ENCODE data around the gene ZBTB38. TPM values are rescaled to one million over a fixed set of nuclear protein-coding genes. Genes with fewer than 3 reads are reported as not detected.

ZBTB38 gene
- total RNA-seq, 1 donor from 2014 or later, result 64.6 TPM

- TF ChIP-seq, protein P1, sequence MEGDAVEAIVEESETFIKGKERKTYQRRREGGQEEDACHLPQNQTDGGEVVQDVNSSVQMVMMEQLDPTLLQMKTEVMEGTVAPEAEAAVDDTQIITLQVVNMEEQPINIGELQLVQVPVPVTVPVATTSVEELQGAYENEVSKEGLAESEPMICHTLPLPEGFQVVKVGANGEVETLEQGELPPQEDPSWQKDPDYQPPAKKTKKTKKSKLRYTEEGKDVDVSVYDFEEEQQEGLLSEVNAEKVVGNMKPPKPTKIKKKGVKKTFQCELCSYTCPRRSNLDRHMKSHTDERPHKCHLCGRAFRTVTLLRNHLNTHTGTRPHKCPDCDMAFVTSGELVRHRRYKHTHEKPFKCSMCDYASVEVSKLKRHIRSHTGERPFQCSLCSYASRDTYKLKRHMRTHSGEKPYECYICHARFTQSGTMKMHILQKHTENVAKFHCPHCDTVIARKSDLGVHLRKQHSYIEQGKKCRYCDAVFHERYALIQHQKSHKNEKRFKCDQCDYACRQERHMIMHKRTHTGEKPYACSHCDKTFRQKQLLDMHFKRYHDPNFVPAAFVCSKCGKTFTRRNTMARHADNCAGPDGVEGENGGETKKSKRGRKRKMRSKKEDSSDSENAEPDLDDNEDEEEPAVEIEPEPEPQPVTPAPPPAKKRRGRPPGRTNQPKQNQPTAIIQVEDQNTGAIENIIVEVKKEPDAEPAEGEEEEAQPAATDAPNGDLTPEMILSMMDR (IDR thresholded peaks at IDR 0.05), result no peak
- H3K27ac Mint-ChIP-seq (ENCODE audit: unreplicated experiment), result peak overlapping the region; percentile 100
- H3K36me3 Mint-ChIP-seq (ENCODE audit: low read depth), result peaks cover 9% of the 10 kb centered on the region
- no peaks in the 10 kb centered on the region for H3K9me3 Mint-ChIP-seq (ENCODE audit: low read depth)
- peaks cover 54% of the 10 kb centered on the region for H3K4me1 Mint-ChIP-seq (ENCODE audit: low read depth)
- H3K27me3 Mint-ChIP-seq (ENCODE audit: low read depth), result no peaks in the 10 kb centered on the region
- H3K4me3 Mint-ChIP-seq (ENCODE audit: unreplicated experiment), result peak overlapping the region; percentile 79
- no peak for DNase-seq (ENCODE audit: low spot score)
Measured at GRCh38 chr3:141368925-141369794, 856 bp downstream of the ZBTB38 start.

DNA sequence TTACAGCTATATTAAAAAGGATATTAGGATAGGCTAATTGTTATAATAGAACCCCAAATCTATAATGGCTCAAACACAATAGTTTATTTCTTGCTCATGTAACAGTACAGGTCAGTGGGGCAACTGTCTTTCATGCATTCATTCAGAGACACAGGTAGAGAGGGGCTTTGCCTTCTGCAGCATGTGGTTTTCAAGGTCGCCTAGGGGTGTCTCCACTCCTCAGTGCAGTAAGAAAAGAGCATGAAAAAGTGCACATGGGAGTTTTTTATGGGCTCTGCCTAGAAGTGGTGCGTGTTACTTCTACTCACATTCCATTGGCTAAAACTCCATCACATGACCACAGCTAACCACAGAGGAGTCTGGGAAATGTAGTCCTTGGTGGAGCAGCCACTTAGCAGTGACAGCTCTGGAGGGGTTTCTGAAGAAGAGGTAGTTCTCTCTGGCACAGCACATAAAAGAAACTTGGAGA is 1.8 kb downstream of the ZBTB38 start:
- H3K36me3 Mint-ChIP-seq (ENCODE audit: low read depth), result peaks cover 9% of the 10 kb centered on the region
- peak overlapping the region; percentile 79 for H3K4me3 Mint-ChIP-seq (ENCODE audit: unreplicated experiment)
- H3K27me3 Mint-ChIP-seq (ENCODE audit: low read depth), result no peaks in the 10 kb centered on the region
- H3K9me3 Mint-ChIP-seq (ENCODE audit: low read depth), result no peaks in the 10 kb centered on the region
- no peak for DNase-seq (ENCODE audit: low spot score)
- TF ChIP-seq, protein P1 (IDR thresholded peaks at IDR 0.05), result peak; percentile 59
- H3K27ac Mint-ChIP-seq (ENCODE audit: unreplicated experiment), result peak overlapping the region; percentile 100
- peaks cover 54% of the 10 kb centered on the region for H3K4me1 Mint-ChIP-seq (ENCODE audit: low read depth)

DNA sequence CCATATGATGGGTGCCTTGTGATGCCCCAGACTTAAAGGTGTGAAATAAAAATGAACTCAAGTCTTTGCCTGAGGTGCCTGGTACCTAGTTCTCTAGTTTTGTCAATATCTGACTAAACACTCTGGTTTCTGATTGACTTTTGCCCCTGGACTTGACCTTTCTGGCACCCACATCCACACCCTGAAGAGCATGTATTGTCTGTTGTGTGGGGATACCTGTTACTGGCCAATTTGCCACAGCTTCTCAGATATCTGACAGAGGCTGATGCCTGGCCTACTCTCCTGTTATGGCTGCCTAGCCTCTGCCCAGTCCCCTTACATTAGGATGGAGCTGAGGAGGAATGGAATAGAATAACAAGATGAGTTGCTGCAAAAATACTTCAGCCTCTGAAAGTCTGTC is 3.6 kb downstream of the ZBTB38 start:
- Mint-ChIP-seq H3K4me3 (ENCODE audit: unreplicated experiment) (no peak overlapping the region), H3K4me1 (ENCODE audit: low read depth) (peaks cover 39% of the 10 kb centered on the region), H3K36me3 (ENCODE audit: low read depth) (peaks cover 22% of the 10 kb centered on the region), H3K27ac (ENCODE audit: unreplicated experiment) (no peak overlapping the region), H3K9me3 (ENCODE audit: low read depth) (no peaks in the 10 kb centered on the region), H3K27me3 (ENCODE audit: low read depth) (no peaks in the 10 kb centered on the region)
- DNase-seq (ENCODE audit: low spot score), result no peak
- TF ChIP-seq, protein P1 (IDR thresholded peaks at IDR 0.05), result no peak

- no peaks in the 10 kb centered on the region for H3K27me3 Mint-ChIP-seq (ENCODE audit: low read depth)
- H3K4me1 Mint-ChIP-seq (ENCODE audit: low read depth), result peaks cover 31% of the 10 kb centered on the region
- H3K27ac Mint-ChIP-seq (ENCODE audit: unreplicated experiment), result no peak overlapping the region
- DNase-seq (ENCODE audit: low spot score), result no peak
- TF ChIP-seq, protein P1 (IDR thresholded peaks at IDR 0.05), result no peak
- H3K4me3 Mint-ChIP-seq (ENCODE audit: unreplicated experiment), result no peak overlapping the region
- H3K9me3 Mint-ChIP-seq (ENCODE audit: low read depth), result no peaks in the 10 kb centered on the region
- peaks cover 23% of the 10 kb centered on the region for H3K36me3 Mint-ChIP-seq (ENCODE audit: low read depth)
Measured at GRCh38 chr3:141372656-141373055, 4.4 kb downstream of the ZBTB38 start.

DNA sequence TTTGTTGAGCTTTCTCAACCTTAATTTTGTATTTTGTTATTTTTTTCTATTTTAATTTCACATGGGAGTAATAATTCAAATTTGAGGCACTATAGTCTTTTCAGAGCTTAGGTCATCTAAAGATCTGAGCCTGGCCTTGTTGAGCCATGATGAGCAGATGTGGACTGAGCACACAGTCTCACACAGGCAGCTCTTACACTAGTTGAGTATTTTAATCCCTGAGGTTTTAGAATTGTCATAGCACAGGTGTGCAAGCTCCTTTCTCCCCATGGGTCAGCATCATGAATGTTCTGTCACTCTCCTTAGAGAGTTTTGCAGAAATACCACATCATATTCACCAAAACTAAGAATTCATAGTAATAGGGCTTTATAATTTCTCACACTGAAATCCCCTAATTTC is 4.9 kb downstream of the ZBTB38 start:
- peaks cover 25% of the 10 kb centered on the region for H3K4me1 Mint-ChIP-seq (ENCODE audit: low read depth)

More for the DNA sequence above, 4.9 kb downstream of the ZBTB38 start:
- Mint-ChIP-seq H3K36me3 (ENCODE audit: low read depth) (peaks cover 23% of the 10 kb centered on the region), H3K27ac (ENCODE audit: unreplicated experiment) (no peak overlapping the region), H3K27me3 (ENCODE audit: low read depth) (no peaks in the 10 kb centered on the region), H3K9me3 (ENCODE audit: low read depth) (no peaks in the 10 kb centered on the region), H3K4me3 (ENCODE audit: unreplicated experiment) (no peak overlapping the region)
- DNase-seq (ENCODE audit: low spot score), result no peak
- TF ChIP-seq, protein P1 (IDR thresholded peaks at IDR 0.05), result no peak

Data from chondrocyte (in vitro differentiated cells).